GM12878 (cell line): ENCODE results near the gene ABHD6. TPM values are rescaled to one million over a fixed set of nuclear protein-coding genes. Genes with fewer than 3 reads are reported as not detected.

ENCODE experiments used
- BCL11A ChIP-seq: IDR thresholded peaks from 2 replicates; pipeline ENCODE4 v1.6.1; 2011; ENCODE audit warnings: low read depth, low read length
- BMI1 ChIP-seq: fragments of 450-650 bp; IDR thresholded peaks from 2 replicates; pipeline ENCODE4 v1.6.1; 2016; ENCODE audit warnings: mild to moderate bottlenecking, moderate library complexity, borderline replicate concordance
- CBX3 ChIP-seq: fragments of 200-600 bp; sonication (generic); IDR thresholded peaks from 2 replicates; pipeline ENCODE4 v1.6.1; 2016; ENCODE audit warnings: low read depth, borderline replicate concordance
- CEBPZ ChIP-seq: fragments of 150-350 bp; IDR thresholded peaks from 2 replicates; pipeline ENCODE4 v1.6.1; 2016; ENCODE audit warnings: low read depth, low read length
- CUX1 ChIP-seq: IDR thresholded peaks from 2 replicates; pipeline ENCODE4 v1.6.1; 2012; ENCODE audit warnings: improper control_type of control experiment, low read depth, low read length; ENCODE audit not compliant: insufficient replicate concordance
- DPF2 ChIP-seq: fragments of 450-650 bp; IDR thresholded peaks from 2 replicates; pipeline ENCODE4 v1.6.1; 2017; ENCODE audit warnings: mild to moderate bottlenecking
- E2F8 ChIP-seq: fragments of 450-650 bp; IDR thresholded peaks from 2 replicates; pipeline ENCODE4 v1.6.1; 2018; ENCODE audit warnings: mild to moderate bottlenecking, low read depth, moderate library complexity; ENCODE audit not compliant: partially characterized antibody
- EP300 ChIP-seq, 2 experiments: fragments of 150-350 bp in 1 of 2; IDR thresholded peaks; 2 replicates each; pipeline ENCODE4 v1.6.1; 2011 to 2012; ENCODE audit warnings: low read depth in 2 of 2, low read length in 2 of 2, borderline replicate concordance in 1 of 2, improper control_type of control experiment in 1 of 2, inconsistent platforms in 1 of 2; ENCODE audit not compliant: control insufficient read depth in 1 of 2
- GATAD2B ChIP-seq: fragments of 450-650 bp; conservative IDR thresholded peaks from 2 replicates; pipeline ENCODE4 v1.6.1; 2017; ENCODE audit warnings: low read depth, mild to moderate bottlenecking, moderate library complexity
- IKZF1 ChIP-seq: fragments of 450-650 bp; conservative IDR thresholded peaks from 2 replicates; pipeline ENCODE4 v1.6.1; 2017; ENCODE audit warnings: antibody characterized with exemption, mild to moderate bottlenecking
- IRF3 ChIP-seq: fragments of 450-650 bp; IDR thresholded peaks from 2 replicates; pipeline ENCODE4 v1.6.1; 2014; ENCODE audit warnings: mild to moderate bottlenecking
- MEF2A ChIP-seq: IDR thresholded peaks from 2 replicates; pipeline ENCODE4 v1.6.1; 2011; ENCODE audit warnings: low read depth, mild to moderate bottlenecking, low read length, moderate library complexity; ENCODE audit not compliant: insufficient read depth
- MEF2B ChIP-seq: fragments of 450-650 bp; IDR thresholded peaks from 2 replicates; pipeline ENCODE4 v1.6.1; 2018; ENCODE audit warnings: mild to moderate bottlenecking, moderate library complexity; ENCODE audit not compliant: partially characterized antibody, poor library complexity, severe bottlenecking
- RUNX3 ChIP-seq: IDR thresholded peaks from 2 replicates; pipeline ENCODE4 v1.6.1; 2012; ENCODE audit warnings: low read length, inconsistent platforms
- YY1 ChIP-seq: IDR thresholded peaks from 2 replicates; pipeline ENCODE4 v1.6.1; 2011; ENCODE audit warnings: low read depth, mild to moderate bottlenecking, low read length
- ZNF274 ChIP-seq: IDR thresholded peaks from one replicate; pipeline ENCODE4 v1.8.0; 2011; ENCODE audit not compliant: insufficient read length, insufficient read depth
- polyA plus RNA-seq, 11 experiments: library from polyadenylated mRNA; depleted of rRNA in 4 of 11; unstranded in 6 of 11; stranded (reverse) in 5 of 11; fragments of >200 nt; fragmentation: Nextera tagmentation in 4 of 11; fragmentation: Illumina TruSeq in 1 of 11; extraction: Ambion mirVana in 4 of 11; extraction: Trizol in 1 of 11; gene quantifications; 1 replicate in 1 of 11; 2 replicates in 10 of 11; pipeline versions ENCODE4 v1.2.1 to v1.2.3, GENCODE V29; 2011 to 2016; ENCODE audit warnings: inconsistent platforms in 2 of 11, missing spikeins in 2 of 11, low read depth in 1 of 11
- total RNA-seq, 4 experiments: library from RNA; depleted of rRNA in 3 of 4; stranded (reverse); fragments of >200 nt in 3 of 4; fragmentation: Illumina TruSeq in 1 of 4; extraction: Trizol in 1 of 4; gene quantifications; 2 replicates each; pipeline versions ENCODE4 v1.2.1 to v1.2.3, GENCODE V29; 2013 to 2021

ABHD6 gene
- total and polyA plus RNA-seq, 10 of the 15 experiments (the other 5 are each of a cell fraction or from before 2014, with no cell fraction given): 1.4 to 33.2 (median 3.2) TPM

- TF ChIP-seq MEF2A (no peak), BCL11A (no peak), EP300 (IDR thresholded peaks at IDR 0.05; ENCODE audit: borderline replicate concordance in 1 of 2, control insufficient read depth in 1 of 2, low read depth in 2 of 2, low read length in 2 of 2) (no peak), BMI1 (no peak), CEBPZ (no peak), RUNX3 (peak; percentile 50), MEF2B (no peak), CUX1 (no peak), GATAD2B (no peak), E2F8 (no peak), CBX3 (no peak), IRF3 (no peak), YY1 (no peak), ZNF274 (no peak), IKZF1 (peak; percentile 37; the same call in 1 of the 2 replicates), DPF2 (peak; percentile 41; the same call in 1 of the 2 replicates)
Measured at GRCh38 chr3:58218904-58219303, 18.7 kb upstream of the ABHD6 start (continued).
